HG03097 (cell line): ENCODE measurements around the gene CHST8.
"Not testable (repeated sequence)": the region's sequence is repeated elsewhere in the genome, so short reads cannot be mapped to it uniquely, and the experiment has no call there.

Experiments used
- ATAC-seq: cut with Tn5 transposase; IDR thresholded peaks from one replicate; pipeline ENCODE4 v1.9.1; 2021; ENCODE audit not compliant: unreplicated experiment, low FRiP score

The CHST8 gene

DNA sequence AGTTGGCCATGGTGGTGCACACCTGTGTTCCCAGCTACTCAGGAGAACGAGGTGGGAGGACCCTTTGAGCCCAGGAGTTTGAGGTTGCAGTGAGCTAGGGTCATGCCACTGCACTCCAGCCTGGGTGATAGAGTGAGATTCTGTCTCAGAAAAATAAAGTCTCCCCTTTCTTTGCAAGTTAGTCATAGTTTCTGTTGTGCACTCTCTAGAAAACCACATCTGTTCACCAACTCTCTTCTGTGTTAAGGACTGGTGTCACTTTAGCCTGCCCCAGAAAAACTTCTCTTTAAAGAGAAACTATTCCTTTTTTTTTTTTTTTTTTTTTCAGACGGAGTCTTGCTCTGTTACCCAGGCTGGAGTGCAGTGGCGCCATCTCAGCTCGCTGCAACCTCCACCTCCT, 4.9 kb upstream of the CHST8 start:
- no peak for ATAC-seq

- not testable (repeated sequence) for ATAC-seq
Measured at GRCh38 chr19:33618363-33618762, 3.4 kb upstream of the CHST8 start.

GRCh38 chr19:33618884-33619283, 2.9 kb upstream of the CHST8 start:
- no peak for ATAC-seq

DNA sequence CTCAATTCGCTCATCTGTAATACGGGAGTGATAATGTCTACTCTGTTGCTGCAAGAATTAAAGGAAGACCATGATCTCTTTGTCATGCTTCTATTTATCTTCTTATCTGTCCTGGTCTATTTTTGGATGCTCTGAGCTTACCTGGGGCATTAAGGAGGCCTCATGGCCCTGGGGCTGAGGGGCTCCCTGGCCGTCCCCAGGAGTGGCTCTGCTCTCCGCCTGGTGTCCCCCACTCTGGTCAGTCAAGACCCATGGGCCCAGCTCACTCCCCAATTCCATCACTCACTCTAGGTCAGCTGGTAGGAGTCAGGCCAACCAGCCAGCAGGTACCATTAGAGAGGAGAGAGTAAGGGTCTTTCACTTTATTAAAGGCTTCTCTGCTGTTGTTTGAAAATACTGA, 1.1 kb upstream of the CHST8 start:
- no peak for ATAC-seq

DNA sequence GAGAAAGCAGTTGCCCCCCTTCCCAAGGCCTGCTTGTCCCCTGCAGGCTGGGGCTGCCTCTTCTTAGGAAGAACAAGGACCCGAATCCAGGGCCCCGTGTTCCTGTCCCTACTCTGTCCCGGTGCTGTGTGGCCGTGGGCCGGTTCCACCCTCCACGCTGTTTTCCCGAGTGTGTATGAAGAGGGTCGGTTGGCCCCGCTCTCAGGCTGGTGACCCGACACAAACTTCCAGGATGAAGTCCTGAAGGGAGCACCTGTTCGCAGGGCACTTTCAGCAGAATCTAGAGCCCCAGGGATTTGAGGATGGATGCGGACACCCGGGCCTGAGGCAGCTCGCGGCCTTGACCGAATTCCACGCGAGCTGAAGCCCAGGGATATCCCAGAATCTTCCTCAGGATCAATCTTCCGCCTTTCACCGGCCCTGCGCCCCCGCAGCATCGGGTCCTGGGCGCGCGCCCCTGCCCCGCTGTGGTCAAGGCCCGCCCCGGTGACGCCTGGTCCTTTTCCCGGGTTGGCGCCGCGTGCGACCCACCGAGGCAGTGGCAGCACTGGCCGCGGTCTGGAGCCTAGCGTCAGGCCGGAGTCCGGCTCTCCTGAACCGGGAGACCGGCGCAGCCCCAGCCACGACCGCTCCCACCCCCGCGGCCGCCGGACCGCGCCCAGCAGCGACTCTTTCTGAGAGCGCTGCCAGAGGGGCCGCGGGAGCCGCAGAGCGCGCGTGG, 528 bp upstream of the CHST8 start:
- ATAC-seq, result no peak

DNA sequence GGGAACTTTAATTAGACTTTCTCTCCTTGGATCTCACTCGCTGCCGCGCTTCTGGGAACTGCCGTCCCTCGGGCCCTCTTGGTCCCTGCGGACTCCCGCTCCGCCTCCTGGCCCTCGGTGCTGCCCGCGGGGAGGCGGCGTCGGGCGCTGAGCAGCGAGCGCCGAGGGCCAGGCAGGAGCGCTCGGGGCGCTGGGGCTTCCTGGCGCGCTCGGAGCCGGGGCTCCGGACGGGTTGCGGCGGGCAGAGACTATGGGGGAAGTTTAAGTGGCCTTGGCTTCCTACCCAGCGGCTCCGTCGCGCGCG, 704 bp downstream of the CHST8 start:
- no peak for ATAC-seq

DNA sequence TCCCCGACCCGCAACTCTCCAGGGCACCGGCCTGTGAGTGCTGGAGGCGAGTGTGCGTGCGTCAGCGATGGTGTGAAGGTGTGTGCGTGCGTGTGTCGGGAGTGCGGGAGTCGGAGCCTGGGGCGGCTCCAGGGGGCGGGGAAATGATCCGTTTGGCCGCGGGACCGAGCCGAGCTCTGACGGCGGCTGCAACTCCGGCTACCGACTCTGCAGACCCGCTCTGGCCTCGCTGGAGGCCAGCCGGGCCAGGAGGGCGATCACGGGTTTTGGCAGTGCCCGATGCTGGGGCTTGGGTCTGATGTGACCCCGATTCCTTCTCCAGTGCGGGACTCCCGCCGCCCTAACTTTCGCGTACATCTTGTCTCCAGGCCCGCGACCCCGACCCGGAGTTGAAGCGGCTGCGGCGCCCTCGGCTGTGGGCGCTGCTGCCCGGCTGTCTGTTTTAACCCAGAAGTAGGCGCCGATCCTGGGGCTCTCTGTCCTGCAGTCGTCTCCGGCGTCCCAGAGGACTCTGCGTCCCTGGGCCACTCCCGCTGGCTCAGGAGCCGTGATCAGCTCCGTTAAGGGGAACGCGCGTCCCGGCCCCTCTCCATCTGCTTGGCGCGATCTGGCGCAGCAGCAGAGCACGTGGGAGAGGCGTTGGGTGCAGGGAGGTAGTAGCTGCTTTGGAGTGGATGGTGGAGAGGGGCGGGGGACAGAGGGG, 1.2 kb downstream of the CHST8 start:
- no peak for ATAC-seq

DNA sequence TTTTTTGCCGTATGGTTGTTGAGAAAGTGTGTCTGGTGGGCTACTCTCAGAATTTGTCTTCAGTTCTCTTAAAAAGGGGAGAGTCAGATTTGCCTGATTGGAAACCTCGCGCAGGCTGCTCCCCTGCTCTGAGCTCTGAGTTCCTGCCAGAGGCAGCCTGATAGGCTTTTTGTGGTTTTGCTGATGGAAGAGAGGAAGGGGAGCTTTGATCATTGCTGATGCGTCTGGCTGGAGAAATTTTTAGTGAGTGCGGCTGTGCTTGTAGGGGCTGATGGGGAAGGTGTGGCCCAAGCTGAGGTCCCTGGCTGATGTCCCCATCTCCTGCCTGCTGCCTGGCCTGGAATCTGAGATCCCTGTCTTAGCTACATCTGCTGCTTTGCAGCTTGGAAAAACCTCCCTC, 2.8 kb downstream of the CHST8 start:
- no peak for ATAC-seq

- ATAC-seq, result no peak
Measured at GRCh38 chr19:33627526-33627925, 5.8 kb downstream of the CHST8 start.

- ATAC-seq, result no peak
Measured at GRCh38 chr19:33627962-33628839, 6.4 kb downstream of the CHST8 start.

DNA sequence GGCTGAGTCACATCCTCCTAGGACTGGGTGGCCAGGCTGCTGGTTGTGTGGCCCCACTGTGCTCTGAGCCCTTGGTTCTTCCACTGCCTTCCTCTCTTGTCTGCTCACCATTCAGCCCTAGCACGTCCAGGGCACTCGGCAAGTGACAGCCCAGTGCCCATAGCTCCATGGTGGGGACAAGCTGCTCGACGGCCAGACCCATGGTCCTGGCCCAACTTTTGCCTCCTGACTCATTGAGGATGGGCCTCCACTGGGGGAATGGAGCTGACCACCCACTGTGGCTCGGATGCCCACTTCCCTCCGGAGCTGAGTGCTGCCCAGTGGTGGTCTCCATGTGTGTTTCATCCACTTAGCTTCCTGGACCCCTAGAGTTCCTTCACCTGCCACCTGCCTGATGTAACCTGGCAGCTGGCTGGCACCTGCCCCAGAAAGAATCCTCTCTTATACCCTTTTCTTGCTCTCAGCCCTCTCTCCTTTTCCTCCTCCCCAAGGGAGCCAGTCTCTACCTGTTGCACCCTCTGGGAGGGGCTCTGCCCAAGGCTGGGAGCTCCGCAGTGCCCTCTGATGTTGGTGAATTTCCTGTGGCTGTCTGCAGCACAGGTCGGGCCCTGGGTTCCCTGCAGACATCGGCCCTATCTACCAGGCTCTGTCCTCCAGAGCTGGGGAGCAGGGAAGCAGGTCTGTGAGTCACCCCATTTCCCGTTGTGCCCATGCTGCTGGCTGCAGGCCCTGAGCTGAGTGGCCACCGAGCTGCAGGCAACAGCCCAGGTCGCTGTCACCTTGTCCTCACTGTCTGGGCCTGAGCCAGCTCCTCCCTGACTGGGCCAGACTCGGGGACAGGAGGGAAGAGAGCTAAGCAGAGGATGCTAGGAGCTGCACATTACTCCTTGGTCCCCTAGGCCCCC, 7.4 kb downstream of the CHST8 start:
- no peak for ATAC-seq

- ATAC-seq, result no peak
Measured at GRCh38 chr19:33629826-33630375, 8.1 kb downstream of the CHST8 start.

- ATAC-seq, result no peak
Measured at GRCh38 chr19:33630880-33631608, 9.3 kb downstream of the CHST8 start.

GRCh38 chr19:33631609-33631973, 9.8 kb downstream of the CHST8 start:
- no peak for ATAC-seq

- no peak for ATAC-seq
Measured at GRCh38 chr19:33634361-33635091, 12.8 kb downstream of the CHST8 start.

GRCh38 chr19:33638167-33639034, 16.6 kb downstream of the CHST8 start:
- ATAC-seq, result no peak

GRCh38 chr19:33639035-33639681, 17.4 kb downstream of the CHST8 start:
- no peak for ATAC-seq

- ATAC-seq, result no peak
Measured at GRCh38 chr19:33640773-33641172, 19.0 kb downstream of the CHST8 start.
